ENCODE results near the gene NEDD8.

GRCh38 chr14:24247422-24247821 is 15.3 kb upstream of the NEDD8 start:
- TF ChIP-seq TARDBP (IDR thresholded peaks at IDR 0.05) (no peak), FOXK2 (IDR thresholded peaks at IDR 0.05) (no peak)
